NCI-H510A (cell line): ENCODE results near the gene ABCG5.
A peak's percentile ranks its signal among the peaks of the same experiment; 100 is the strongest.

Experiments
- DNase-seq: peaks from one replicate; lab custom pipeline; 2025; lab: John Stamatoyannopoulos, UW

Gene ABCG5

DNA sequence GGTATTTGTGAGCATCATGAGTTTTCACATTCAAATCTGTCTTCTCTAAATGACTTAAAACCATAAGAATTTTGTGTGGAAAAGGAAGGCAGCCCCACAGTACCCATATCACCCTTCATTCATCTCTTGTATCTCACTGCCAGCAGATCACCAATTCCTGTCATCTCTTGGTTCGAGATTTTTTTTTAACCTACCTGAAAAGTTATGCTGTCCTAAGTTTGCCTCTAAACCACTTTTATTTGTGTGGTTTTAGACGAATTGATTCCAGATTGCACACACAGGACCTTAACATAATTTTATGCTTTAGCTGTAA is 32.0 kb downstream of the ABCG5 start:
- no peak for DNase-seq

DNA sequence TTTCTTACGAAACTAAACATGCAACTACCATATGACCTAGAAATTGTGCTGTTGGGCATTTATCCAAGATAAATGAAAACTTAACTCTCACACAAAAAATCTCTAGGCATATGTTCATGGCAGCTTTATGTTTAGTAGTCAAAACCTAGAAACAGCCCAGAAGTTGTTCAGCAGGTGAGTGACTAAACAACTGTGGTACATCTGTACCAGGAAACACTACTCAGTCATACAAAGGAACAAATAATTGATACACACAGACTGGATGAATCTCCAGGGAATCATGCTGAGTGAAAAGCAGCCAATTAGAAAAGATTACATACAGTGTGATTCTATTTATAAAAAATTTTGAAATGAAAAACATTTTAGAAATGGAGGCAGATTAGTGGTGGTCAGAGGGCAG is 35.5 kb downstream of the ABCG5 start:
- no peak for DNase-seq

DNA sequence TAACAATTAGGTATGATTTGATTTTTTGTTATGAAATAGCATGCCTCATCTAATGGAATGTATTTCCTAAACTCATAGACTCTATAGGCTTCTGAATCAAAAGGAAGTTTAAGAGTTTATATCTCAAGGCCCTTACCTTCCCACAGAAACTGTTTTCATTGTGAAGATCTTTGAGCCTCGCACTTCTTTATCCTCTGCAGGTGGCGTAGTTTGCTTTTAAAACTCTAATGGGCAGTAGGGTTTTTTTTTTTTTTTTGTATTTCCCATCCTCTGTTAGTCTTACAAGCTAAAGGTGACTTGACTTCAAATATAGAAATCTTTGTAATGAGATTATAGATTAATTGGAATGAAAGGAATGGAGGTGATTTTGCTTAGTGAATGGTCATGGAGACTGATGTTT is 36.5 kb downstream of the ABCG5 start:
- no peak for DNase-seq

DNA sequence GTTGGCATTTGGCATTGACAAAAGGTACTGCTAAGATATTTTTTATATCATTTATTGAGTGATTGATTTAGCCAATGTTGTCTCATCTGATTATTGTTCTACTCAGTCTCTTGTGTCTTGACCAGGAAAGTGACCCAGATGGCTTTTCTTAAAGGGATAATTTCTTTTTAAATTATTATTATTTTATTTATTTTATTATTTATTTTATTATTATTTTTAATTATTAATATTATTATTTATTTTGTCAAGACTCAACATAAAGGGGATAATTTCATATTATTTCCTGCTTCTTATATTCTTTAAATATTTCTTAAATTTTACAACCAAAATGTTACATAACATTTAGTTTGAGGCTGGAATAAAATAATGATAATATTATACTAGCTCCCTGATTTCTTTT is 37.7 kb downstream of the ABCG5 start:
- no peak for DNase-seq

DNA sequence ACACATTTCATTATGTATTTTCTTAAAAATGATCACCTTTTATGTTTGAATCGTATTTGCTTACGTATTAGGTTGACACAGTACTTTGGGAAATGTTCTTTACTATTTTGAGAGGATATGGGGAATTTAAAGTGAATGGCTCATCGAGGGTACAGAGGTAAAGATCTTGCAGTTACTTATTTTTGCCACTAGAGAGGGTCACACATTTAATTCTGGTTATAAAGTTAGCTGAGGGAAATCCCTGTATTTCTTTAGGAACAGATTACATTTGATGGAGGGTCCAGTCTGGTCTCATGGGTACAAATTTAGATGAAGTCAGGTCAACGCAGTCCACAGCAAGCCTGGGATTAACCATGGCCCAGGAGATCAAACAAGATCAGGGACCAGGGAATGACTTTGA is 40.3 kb downstream of the ABCG5 start:
- no peak for DNase-seq

DNA sequence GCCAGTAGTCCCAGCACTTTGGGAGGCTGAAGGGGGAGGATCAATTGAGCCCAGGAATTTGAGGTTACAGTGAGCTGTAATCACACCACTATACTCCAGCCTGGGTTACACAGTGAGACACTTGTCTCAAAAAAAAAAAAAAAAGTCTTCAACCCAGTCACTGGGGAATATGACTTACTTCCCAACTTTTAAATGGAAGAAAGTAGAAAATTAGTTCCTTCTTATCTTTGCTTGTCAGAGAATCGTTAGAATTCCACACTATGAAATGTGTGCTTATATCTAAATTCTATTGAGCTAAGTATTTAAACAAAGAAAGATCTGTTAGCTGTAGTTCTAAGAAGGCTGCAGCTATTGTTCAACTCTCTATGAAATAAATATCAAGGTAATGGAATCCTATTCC is 42.4 kb downstream of the ABCG5 start:
- DNase-seq = no peak

DNA sequence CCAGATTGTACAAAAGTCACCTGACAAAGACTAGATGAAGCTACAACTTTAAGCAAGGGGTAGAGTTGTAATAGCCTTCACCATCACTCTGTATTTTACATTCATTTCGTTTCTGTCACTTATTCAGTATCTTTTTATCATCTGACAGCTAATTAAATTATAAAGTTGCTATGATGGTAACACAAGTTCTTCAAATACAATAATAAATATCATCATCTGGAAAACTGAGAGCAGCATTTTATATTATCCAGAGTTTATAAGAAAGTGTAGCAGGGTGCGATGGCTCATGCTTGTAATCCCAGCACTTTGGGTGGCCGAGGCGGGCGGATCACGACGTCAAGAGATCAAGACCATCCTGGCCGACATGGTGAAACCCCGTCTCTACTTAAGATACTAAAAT is 43.7 kb downstream of the ABCG5 start:
- no peak for DNase-seq

DNA sequence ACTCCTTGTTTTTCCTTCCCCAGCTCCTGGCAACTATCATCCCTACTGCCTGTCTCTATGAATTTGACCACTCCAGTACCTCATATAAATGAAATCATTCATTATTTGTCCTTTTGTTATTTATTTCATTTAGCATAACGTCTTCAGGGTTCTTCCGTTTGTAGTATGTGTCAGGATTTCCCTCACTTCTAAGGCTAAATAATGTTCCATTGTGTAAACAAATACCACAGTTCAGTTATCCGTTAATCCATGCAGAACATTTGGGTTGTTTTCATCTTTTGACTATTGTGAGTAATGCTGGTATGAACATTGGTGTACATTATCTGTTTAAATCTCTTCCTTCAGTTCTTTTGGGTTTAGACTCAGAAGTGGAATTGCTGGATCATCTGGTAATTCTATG is 46.0 kb downstream of the ABCG5 start:
- no peak for DNase-seq

DNA sequence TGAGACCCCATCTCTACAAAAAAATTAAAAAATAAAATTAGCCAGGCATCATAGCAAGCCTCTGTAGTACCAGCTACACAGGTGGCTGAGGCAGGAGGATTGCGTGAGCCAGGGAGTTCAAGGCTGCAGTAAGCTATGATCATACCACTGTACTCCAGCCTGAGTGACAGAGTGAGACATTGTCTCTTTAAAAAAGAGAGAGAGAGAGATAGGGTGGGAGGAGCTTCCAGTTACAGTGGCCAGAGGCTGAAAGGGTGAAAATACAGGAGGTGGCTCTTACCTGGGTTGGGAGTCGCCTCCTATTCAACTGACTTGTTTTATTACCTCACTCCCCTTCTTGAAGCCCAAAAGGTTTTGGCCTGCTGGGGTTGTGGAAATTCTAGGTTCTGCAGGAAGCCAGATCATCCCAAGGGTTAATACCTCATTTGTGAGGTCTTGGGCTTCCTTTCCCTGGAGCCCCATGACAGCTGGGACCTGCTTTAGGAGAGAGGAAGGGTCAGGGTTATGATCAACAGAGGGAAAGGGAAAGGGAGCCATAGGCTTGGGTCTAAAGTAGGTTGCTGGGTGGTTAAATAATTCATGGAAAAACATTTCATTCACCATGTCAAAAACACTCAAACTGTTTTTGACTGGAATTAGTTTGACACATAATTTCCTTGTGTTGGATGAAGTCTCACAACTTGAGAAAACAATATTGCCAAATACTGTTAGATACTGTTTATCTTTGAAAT is 47.4 kb downstream of the ABCG5 start:
- no peak for DNase-seq

DNA sequence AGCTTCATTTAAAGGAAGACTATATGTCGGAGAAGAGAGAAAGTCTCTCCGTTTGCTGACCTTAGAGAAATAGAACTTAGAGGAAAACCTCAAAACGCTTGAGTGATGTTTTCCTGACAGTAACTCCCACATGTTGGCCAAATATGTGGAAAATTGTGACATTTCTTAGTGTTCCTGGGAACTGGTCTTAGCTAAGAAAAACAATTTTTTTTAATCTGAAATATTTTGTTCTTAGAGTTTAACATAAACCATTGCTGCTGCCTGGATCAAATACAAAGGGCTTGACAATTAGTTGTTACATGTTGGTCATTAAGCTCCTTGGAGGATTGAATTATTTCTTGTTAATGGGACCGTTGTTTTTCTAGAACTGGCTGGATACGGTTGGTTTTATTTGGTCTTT is 48.5 kb downstream of the ABCG5 start:
- DNase-seq = no peak

DNA sequence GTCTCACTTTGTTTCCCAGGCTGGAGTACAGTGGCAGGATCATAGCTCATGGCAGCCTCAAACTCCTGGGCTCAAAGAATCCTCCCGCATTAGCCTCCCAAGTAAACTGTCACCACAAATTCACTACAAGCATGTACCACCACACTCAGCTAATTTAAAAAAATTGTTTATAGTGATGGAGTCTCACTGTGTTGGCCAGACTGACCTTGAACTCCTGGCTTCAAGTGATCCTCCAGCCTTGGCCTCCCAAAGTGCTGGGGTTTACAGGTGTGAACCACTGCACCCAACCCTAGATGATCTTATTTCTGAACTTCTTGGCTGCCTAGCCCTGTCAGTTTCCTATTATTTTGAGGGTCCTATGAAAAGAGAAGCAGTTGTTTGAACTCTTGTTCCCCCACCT is 50.0 kb downstream of the ABCG5 start:
- DNase-seq = no peak

DNA sequence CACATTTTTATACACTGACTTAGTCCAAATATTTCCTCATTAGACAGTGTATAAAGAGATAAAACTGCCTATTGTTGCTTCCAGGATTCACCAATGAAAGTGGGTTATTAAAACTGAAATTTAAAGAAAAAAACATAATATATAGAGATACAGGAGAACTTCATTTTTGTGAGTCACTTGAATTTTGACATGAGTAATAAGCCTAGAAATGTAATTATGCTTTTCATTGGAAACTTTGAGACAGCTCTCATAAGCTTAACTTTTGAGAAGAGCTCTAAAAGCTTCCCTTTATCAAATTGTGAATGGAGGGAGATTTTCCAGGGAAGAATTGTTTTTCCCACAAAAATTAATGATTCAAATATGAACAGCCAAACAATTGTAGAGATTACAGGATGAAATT is 50.7 kb downstream of the ABCG5 start:
- DNase-seq = no peak

DNA sequence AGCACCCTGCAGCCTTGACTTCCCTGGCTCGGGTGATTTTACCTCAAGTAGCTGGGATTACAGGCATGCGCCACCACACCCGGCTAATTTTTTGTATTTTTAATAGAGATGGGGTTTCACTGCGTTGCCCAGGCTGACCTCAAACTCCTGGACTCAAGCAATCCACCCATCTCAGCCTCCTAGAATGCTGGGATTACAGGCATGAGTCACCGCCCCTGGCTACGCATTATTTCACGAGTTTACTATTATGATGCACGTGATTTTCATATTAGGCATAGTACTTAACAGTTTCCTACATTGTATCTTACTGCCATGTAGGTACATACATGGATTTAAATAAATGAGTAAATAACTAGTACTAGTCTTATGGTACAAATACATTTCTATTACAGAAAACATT is 60.4 kb downstream of the ABCG5 start:
- no peak for DNase-seq

DNA sequence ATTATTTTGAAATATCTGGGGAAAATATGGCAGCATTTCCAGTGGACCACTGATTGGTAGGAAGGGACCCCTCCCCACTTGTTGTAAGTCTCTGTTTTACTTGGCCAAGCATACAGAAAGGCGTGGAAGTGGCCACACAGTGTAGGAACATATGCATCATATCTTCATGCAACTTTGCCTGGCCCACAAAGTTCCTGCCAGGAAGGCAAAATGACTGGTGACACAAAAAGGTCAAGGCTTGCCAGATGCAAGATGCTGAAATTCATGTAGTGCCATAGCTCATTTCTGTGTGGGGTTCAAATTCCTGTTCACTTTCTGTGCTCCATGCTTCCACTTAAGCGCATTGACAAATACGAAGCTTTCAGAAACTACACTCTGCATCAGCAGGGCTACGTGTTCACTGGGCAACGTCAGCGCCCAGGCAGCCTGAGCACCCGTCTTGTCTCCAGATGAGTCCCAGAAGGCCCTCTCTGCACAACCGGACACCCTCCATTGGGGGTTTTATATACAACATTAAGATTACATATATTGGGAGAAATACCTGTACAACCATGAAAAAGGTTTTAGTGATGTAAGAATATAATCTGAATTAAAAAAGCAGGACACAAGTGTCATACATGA is 61.2 kb downstream of the ABCG5 start:
- no peak for DNase-seq

DNA sequence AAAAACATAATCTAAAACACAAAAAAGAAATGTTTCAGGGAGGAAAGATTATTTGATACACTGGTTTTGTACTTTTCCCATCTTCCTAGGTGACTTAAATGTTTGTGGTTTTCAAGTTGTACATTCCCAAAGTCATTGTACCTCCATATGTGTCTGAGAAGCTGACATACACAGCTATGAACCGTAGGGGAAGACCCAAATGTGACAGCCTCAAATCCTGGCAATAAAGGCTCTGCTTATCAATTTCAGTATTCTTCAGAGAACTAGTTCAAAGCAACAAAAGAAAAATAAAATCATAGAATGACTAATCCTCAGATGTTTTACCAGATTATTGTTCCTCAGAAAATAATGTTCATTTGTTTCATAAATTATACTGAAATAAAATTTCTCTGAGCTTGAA is 62.3 kb downstream of the ABCG5 start:
- no peak for DNase-seq

DNA sequence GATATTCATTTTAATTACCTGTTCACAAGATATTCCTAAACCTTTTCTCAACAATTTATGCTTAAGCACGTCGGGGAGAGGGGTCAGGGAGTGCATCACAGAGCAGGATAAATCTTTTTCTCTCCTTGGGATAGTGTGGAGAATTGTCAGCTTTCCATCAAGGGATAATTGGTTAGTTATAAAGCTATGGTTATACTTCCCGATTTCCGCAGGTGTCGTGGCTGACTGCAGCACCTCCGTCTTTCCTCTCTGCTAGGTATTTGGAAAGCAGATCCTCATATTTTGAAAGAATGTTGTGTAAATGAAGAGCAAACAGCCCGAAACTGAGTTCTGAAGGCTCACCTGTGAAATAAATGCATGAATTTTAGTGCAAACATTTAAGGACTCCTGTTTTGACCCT is 64.0 kb downstream of the ABCG5 start:
- no peak for DNase-seq

DNA sequence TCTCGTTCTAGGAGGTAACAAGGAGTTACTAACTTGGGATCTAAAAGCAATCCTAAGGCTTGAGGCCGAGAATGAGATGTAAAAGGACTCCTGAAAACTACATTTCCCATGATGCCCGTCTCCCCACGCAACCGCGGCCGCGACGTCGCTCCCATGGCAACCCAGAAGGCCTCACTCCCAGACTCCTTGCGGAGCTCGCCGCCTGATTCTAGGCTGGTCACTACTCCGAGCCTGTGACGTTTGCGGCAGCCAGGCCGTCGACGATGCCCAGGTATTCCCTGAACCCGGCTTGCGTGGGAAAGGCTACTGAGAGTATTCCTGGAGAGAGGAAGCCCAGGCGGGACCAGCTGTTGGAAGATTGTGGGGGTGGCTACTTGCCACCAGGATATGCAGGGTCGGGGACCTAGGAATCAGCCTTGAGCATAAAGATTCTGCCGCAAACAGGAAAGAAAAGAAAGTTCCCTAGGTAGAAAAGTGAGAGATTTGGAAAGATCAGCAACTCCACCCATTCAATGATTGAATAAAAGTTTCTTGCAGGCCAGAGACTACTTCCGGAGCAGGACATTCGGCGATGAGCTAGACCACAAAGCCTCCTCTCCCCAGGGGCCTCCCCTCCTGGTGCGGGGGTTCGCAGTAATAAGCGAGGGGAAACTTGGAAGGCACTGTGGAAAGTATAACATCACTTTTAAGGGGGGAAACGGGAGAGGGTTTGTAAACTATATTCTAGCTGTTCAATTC is 64.6 kb downstream of the ABCG5 start, which contains the start of gene DYNC2LI1:
Gene DYNC2LI1 (plus strand): TSS at position 164 of the 738 bp plus-strand sequence. CDS start 100 bp downstream, at position 264.
- DNase-seq = peak; percentile 89

DNA sequence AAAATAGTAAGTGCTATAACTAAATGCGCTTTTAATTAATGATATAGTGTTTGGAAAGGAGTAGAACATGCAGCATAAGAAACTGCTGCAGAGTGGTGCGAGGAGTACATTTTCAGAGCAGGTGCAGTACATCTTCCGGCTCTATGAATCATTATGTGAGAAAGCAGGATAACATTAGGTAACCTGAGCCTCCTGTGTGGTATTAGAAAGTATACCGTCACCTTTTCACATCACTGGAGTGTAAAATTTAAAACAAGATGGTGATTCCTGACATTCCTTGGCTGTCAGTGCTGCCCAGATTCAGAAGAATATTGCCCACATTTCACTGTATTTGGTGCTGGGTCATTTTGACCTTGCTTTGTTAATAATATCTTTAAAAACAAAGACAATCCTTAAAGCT is 72.6 kb downstream of the ABCG5 start:
- DNase-seq = peak; percentile 11

DNA sequence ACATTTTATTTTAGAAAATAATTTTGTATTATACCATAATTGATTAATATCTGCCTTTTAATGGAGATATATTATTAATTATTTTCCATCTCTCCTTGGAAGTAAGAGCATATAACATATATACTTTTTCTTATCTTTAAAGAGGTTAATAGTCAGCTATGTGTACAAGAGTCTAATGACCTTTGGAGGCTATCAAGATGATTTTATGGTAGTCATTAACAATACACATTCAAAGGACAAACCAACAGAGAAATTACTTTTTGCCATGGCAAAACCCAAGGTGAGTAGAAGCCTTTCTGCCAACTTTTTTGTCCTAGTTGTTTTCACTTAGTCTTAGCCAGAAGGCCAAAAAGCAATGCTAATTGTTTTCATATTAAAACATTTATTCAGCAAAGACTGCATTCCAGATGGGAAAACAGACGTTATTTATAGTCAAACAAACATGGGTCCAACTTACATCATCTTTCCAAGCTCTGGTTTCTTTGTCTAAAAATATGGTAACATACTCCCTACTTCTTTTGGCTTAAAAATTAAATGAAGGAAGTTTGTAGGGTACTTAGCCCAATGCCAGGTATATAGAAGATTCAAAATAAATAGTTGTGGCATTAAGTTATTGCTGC is 74.4 kb downstream of the ABCG5 start:
- DNase-seq = no peak

DNA sequence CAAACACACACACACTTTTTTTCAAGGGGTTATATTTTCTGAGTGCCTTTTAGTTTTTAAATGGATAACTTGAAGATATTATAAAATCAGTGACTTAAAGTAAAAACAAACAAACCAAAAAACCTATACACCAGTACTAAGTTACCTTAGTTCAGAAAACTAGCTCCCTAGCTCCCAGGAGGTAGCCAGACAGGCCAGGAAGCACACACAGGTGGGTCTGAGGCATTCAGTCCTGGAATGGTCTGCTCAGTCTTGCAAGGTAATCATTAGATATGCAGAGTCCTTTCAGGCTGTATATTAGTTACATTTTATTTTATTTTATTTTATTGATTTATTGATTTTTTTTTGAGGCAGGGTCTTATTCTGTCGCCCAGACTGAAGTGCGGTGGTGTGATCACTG is 75.5 kb downstream of the ABCG5 start:
- no peak for DNase-seq
